HG02763 (cell line): Measurements from ENCODE around the gene CADM2.

Source experiments
- ATAC-seq: cut with Tn5 transposase; IDR thresholded peaks from one replicate; pipeline ENCODE4 v1.9.1; 2021; ENCODE audit warnings: mild to moderate bottlenecking, moderate library complexity; ENCODE audit not compliant: unreplicated experiment

CADM2 gene

GRCh38 chr3:85535517-85535916 is 576.7 kb downstream of the CADM2 start:
- no peak for ATAC-seq

- ATAC-seq, result no peak
Observed at GRCh38 chr3:85539232-85539631, 580.4 kb downstream of the CADM2 start.

- ATAC-seq, result no peak
Observed at GRCh38 chr3:85554153-85554552, 595.4 kb downstream of the CADM2 start.

- no peak for ATAC-seq
Observed at GRCh38 chr3:85560088-85560785, 601.4 kb downstream of the CADM2 start.

- ATAC-seq, result no peak
Observed at GRCh38 chr3:85567071-85567676, 608.4 kb downstream of the CADM2 start.

GRCh38 chr3:85570819-85571218 is 612.0 kb downstream of the CADM2 start:
- ATAC-seq, result no peak

GRCh38 chr3:85571835-85572234 is 613.0 kb downstream of the CADM2 start:
- no peak for ATAC-seq

- no peak for ATAC-seq
Observed at GRCh38 chr3:85572426-85572825, 613.6 kb downstream of the CADM2 start.

GRCh38 chr3:85572978-85573377 is 614.2 kb downstream of the CADM2 start:
- no peak for ATAC-seq

GRCh38 chr3:85574006-85574705 is 615.4 kb downstream of the CADM2 start:
- ATAC-seq, result no peak

GRCh38 chr3:85576091-85576690 is 617.4 kb downstream of the CADM2 start:
- peak; percentile 71 for ATAC-seq

- no peak for ATAC-seq
Observed at GRCh38 chr3:85576697-85577200, 618.0 kb downstream of the CADM2 start.

GRCh38 chr3:85584779-85585356 is 626.1 kb downstream of the CADM2 start:
- ATAC-seq, result peak; percentile 77

- ATAC-seq, result no peak
Observed at GRCh38 chr3:85586018-85586417, 627.2 kb downstream of the CADM2 start.

- no peak for ATAC-seq
Observed at GRCh38 chr3:85589145-85589544, 630.4 kb downstream of the CADM2 start.

- ATAC-seq, result no peak
Observed at GRCh38 chr3:85591451-85591850, 632.7 kb downstream of the CADM2 start.

GRCh38 chr3:85592256-85592655 is 633.5 kb downstream of the CADM2 start:
- no peak for ATAC-seq

- no peak for ATAC-seq
Observed at GRCh38 chr3:85594676-85595075, 635.9 kb downstream of the CADM2 start.

GRCh38 chr3:85603378-85603777 is 644.6 kb downstream of the CADM2 start:
- no peak for ATAC-seq

GRCh38 chr3:85604641-85605040 is 645.9 kb downstream of the CADM2 start:
- no peak for ATAC-seq

GRCh38 chr3:85605066-85605465 is 646.3 kb downstream of the CADM2 start:
- ATAC-seq, result no peak
